Measurements from ENCODE around the gene TMEM272.

DNA sequence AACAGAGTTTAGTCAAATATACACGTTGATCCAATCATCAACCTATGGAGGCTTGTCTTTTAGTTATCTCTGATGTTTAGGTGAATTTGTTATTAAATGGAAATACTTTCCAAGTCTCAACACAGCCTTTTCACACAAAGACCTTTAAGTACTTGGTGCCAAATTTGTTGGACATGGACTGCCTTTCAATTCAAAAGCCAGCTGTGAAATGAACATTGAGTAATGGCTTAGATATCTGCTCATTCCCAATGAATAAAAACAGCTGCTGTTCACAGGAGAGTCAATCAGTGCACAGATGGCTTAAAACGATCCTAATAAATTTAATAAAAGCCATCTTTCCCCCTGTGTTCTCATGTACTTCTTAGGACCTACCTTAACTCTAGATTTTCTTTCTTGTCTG, 21.1 kb downstream of the TMEM272 start:
- TF ChIP-seq CTCF (IDR thresholded peaks at IDR 0.05) (no peak), POLR2AphosphoS5 (IDR thresholded peaks at IDR 0.05; ENCODE audit: low read depth, low read length) (no peak), REST (IDR thresholded peaks at IDR 0.05; ENCODE audit: insufficient read depth in 1 of 2, low read depth in 2 of 2, low read length in 1 of 2) (no peak)

Measured in Panc1 (cell line).